Islet of Langerhans (tissue), 1 donor: Measurements from ENCODE around the gene MCU.
A peak's percentile ranks its signal among the peaks of the same experiment; 100 is the strongest.
"Not testable (repeated sequence)": the region's sequence is repeated elsewhere in the genome, so short reads cannot be mapped to it uniquely, and the experiment has no call there.

ENCODE experiments used
- FAIRE-seq: peaks from one replicate; lab custom pipeline; 2011; peaks lifted over from hg19 to GRCh38; lab: Jason Lieb, UNC

The MCU gene

GRCh38 chr10:72691863-72692743 lies at the start of gene MCU:
Gene MCU (plus strand): TSS chr10:72692143. CDS start chr10:72692152, 9 bp downstream.
- FAIRE-seq: peak; percentile 24

GRCh38 chr10:72642318-72642717 lies 49.6 kb upstream of the MCU start:
- FAIRE-seq: no peak

GRCh38 chr10:72645263-72645858 lies 46.6 kb upstream of the MCU start:
- FAIRE-seq: no peak

- not testable (repeated sequence) for FAIRE-seq
Measured at GRCh38 chr10:72646971-72647370, 45.0 kb upstream of the MCU start.

- FAIRE-seq: no peak
Measured at GRCh38 chr10:72648301-72648700, 43.6 kb upstream of the MCU start.

- no peak for FAIRE-seq
Measured at GRCh38 chr10:72649291-72649690, 42.7 kb upstream of the MCU start.

GRCh38 chr10:72653383-72654096 lies 38.4 kb upstream of the MCU start:
- FAIRE-seq: no peak

- FAIRE-seq: no peak
Measured at GRCh38 chr10:72654720-72655119, 37.2 kb upstream of the MCU start.

- FAIRE-seq: no peak
Measured at GRCh38 chr10:72658696-72659400, 33.1 kb upstream of the MCU start.

- no peak for FAIRE-seq
Measured at GRCh38 chr10:72659694-72660093, 32.2 kb upstream of the MCU start.

GRCh38 chr10:72660220-72660619 lies 31.7 kb upstream of the MCU start:
- no peak for FAIRE-seq

GRCh38 chr10:72661431-72661830 lies 30.5 kb upstream of the MCU start:
- no peak for FAIRE-seq

GRCh38 chr10:72663971-72664370 lies 28.0 kb upstream of the MCU start:
- FAIRE-seq: no peak

- FAIRE-seq: no peak
Measured at GRCh38 chr10:72665925-72666324, 26.0 kb upstream of the MCU start.

GRCh38 chr10:72667207-72667864 lies 24.6 kb upstream of the MCU start:
- FAIRE-seq: no peak

- FAIRE-seq: no peak
Measured at GRCh38 chr10:72673280-72673679, 18.7 kb upstream of the MCU start.

GRCh38 chr10:72674174-72674573 lies 17.8 kb upstream of the MCU start:
- not testable (repeated sequence) for FAIRE-seq

- no peak for FAIRE-seq
Measured at GRCh38 chr10:72679838-72680241, 12.1 kb upstream of the MCU start.

GRCh38 chr10:72682638-72683037 lies 9.3 kb upstream of the MCU start:
- FAIRE-seq: no peak

- FAIRE-seq: no peak
Measured at GRCh38 chr10:72685264-72685921, 6.5 kb upstream of the MCU start.

GRCh38 chr10:72686430-72686829 lies 5.5 kb upstream of the MCU start:
- not testable (repeated sequence) for FAIRE-seq
